Spleen (tissue), 11 donors: Measurements from ENCODE around the gene COMMD7. TPM values are rescaled to one million over a fixed set of nuclear protein-coding genes. Genes with fewer than 3 reads are reported as not detected.

Experiments
- DNase-seq: peaks from one replicate; pipeline ENCODE4 v3.0.0-alpha.2; 2020
- H3K27ac ChIP-seq, 8 donors: fragments of 200-600 bp; sonication (generic) in 7 of 8; 1 replicate in 4 of 8; 2 replicates in 4 of 8; pipeline versions ENCODE4 v1.5.0 to v1.8.0; 2016 to 2021; ENCODE audit warnings: inconsistent platforms in 4 of 8, mild to moderate bottlenecking in 4 of 8, moderate library complexity in 1 of 8
- H3K27me3 ChIP-seq, 7 donors: fragments of 200-600 bp; sonication (generic) in 6 of 7; replicated peaks in 1 of 7; 1 replicate in 4 of 7; 2 replicates in 3 of 7; pipeline versions ENCODE4 v1.5.0 to v1.8.0; 2016 to 2021; ENCODE audit warnings: inconsistent platforms in 3 of 7, mild to moderate bottlenecking in 1 of 7
- H3K36me3 ChIP-seq, 6 donors: fragments of 200-600 bp; sonication (generic) in 5 of 6; 1 replicate in 4 of 6; 2 replicates in 2 of 6; pipeline versions ENCODE4 v1.5.0 to v1.8.0; 2016 to 2021; ENCODE audit warnings: inconsistent platforms in 2 of 6
- H3K4me1 ChIP-seq, 6 donors: fragments of 200-600 bp; sonication (generic) in 5 of 6; 1 replicate in 3 of 6; 2 replicates in 3 of 6; pipeline versions ENCODE4 v1.5.0 to v1.8.0; 2016 to 2021; ENCODE audit warnings: inconsistent platforms in 3 of 6
- H3K4me3 ChIP-seq, 8 donors: fragments of 200-600 bp; sonication (generic) in 7 of 8; 1 replicate in 4 of 8; 2 replicates in 4 of 8; pipeline versions ENCODE4 v1.5.0 to v1.8.0; 2016 to 2021; ENCODE audit warnings: inconsistent platforms in 4 of 8, mild to moderate bottlenecking in 4 of 8, moderate library complexity in 2 of 8
- H3K9me3 ChIP-seq, 8 donors: fragments of 200-600 bp; sonication (generic) in 7 of 8; 1 replicate in 4 of 8; 2 replicates in 4 of 8; pipeline versions ENCODE4 v1.5.0 to v1.8.0; 2016 to 2021; ENCODE audit warnings: inconsistent platforms in 4 of 8
- CTCF ChIP-seq, 11 experiments: fragments of 200-600 bp in 7 of 11; fragments of 450-650 bp in 4 of 11; sonication (generic) in 4 of 11; IDR thresholded peaks in 8 of 11; conservative IDR thresholded peaks in 3 of 11; 1 replicate in 7 of 11; 2 replicates in 4 of 11; pipeline versions ENCODE4 v1.4.0 to v1.8.0; 2016 to 2021; ENCODE audit warnings: antibody characterized with exemption in 11 of 11, inconsistent platforms in 4 of 11, mild to moderate bottlenecking in 1 of 11
- POLR2A ChIP-seq, 3 donors: fragments of 450-650 bp; IDR thresholded peaks; one replicate each; pipeline ENCODE4 v1.5.1; 2017; ENCODE audit warnings: antibody characterized with exemption in 3 of 3, mild to moderate bottlenecking in 1 of 3
- POLR2AphosphoS5 ChIP-seq, 3 donors: sonication (generic); formaldehyde crosslinking; IDR thresholded peaks; one replicate each; pipeline ENCODE4 v1.5.1; 2017; ENCODE audit warnings: antibody characterized with exemption in 3 of 3
- WGBS, 5 donors: extraction: QIAGEN DNeasy Blood & Tissue Kit in 3 of 5; methylation state at CpG; one replicate each; pipeline versions ENCODE4 v1.1.5 to v1.1.7; 2013 to 2018; 5-methylcytosine and 5-hydroxymethylcytosine counted together
- intact Hi-C: fragments of 100-400 bp; cut with DNase I; formaldehyde crosslinking; loops from one replicate; pipeline ENCODE4 v1.15.0; 2023; ENCODE audit warnings: low total_unique reads
- polyA plus RNA-seq, 3 donors: library from polyadenylated mRNA; stranded (reverse); fragments of 200-250 nt; gene quantifications; one replicate each; pipeline ENCODE4 v1.2.1, GENCODE V29; 2013
- total RNA-seq, 7 donors: library from RNA; depleted of rRNA in 3 of 7; stranded (reverse); fragments of >200 nt in 3 of 7; fragmentation: NEBNext Ultra II Directional in 4 of 7; extraction: Animal tissue kit (Norgen Biotek cat#: 25700) in 4 of 7; gene quantifications; one replicate each; pipeline versions ENCODE4 v1.1.0 to v1.2.1, GENCODE V29; 2016 to 2021
- donor health status: healthy with polysubstance abuse.
- donor health status: DM: no; HTN: no; CAD: no; lungs with moderate emphysema.
- donor health status: DM: no; HTN: no; CAD: no.
- donor health status: Bipolar disorder and iron deficiency.
- donor health status: healthy.
- donor health status: DM: no; HTN: no; CAD: no.
- donor health status: DM: yes; HTN: yes; CAD: no.

COMMD7 gene
- total and polyA plus RNA-seq, 10 donors = 24.4 to 69.2 (median 38.1) TPM

- peaks cover 0 to 17% (median 9%) of the 10 kb centered on the region in 6 donors for H3K4me1 ChIP-seq
- H3K4me3 ChIP-seq = no peak overlapping the region
- H3K27ac ChIP-seq = no peak overlapping the region
- intact Hi-C loops = no loop called here
- H3K9me3 ChIP-seq = no peaks in the 10 kb centered on the region
- no peaks in the 10 kb centered on the region for H3K36me3 ChIP-seq
- 68 to 81% (median 73%) methylated on average over 10 of the region's 10 CpGs for WGBS, 5 donors
- H3K27me3 ChIP-seq = no peaks in the 10 kb centered on the region
- DNase-seq = no peak
- TF ChIP-seq CTCF (IDR thresholded peaks at IDR 0.05 in 8 of 11, conservative IDR thresholded peaks at IDR 0.05 in 3 of 11) (no peak), POLR2AphosphoS5 (IDR thresholded peaks at IDR 0.05) (no peak), POLR2A (IDR thresholded peaks at IDR 0.05) (no peak)
Measured at GRCh38 chr20:32752458-32753250, 9.4 kb upstream of the COMMD7 start.

DNA sequence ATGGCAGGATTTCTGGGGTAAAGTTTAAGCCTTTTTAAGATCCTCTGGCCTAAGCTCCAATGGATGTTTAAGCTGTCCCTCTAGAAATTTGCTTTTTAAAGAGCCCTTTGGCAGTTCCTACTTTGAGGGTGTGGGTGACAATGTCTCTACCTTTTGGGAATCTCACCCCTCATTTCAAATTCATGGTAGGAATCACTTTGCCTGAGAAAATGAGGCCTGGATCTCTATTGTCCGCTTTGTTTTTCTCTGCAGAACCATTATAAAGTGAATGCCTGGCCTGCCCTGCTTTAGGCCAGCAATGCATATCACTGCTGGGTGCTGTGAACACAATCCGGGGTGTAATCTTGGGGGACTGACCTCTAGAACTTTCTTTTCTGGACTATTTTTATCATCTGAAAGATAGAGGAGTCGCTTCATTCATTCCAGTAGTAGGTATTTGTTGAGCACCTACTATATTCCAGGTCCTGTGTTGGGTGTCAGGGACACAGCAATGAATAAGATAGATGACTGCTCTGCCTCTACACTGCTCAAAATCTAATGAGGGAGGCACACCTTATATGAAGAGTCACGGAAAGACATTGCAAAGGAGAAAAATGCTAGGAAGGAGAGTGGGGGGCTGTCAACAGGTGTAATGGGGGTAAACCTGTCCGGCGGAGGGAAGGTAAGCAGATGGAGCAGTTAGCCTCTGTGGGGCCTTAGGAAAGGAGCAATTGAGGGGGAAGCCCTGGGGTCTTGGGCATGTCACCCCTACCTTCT is 8.6 kb upstream of the COMMD7 start:
- Histone ChIP-seq H3K9me3 (no peaks in the 10 kb centered on the region), H3K36me3 (no peaks in the 10 kb centered on the region), H3K4me1 (peaks cover 0 to 17% (median 9%) of the 10 kb centered on the region in 6 donors), H3K27ac (no peak overlapping the region), H3K4me3 (no peak overlapping the region), H3K27me3 (no peaks in the 10 kb centered on the region)
- WGBS, 5 donors = 92 to 95% (median 92%) methylated on average over 6 of the region's 6 CpGs
- TF ChIP-seq CTCF (IDR thresholded peaks at IDR 0.05 in 8 of 11, conservative IDR thresholded peaks at IDR 0.05 in 3 of 11) (no peak), POLR2A (IDR thresholded peaks at IDR 0.05) (no peak), POLR2AphosphoS5 (IDR thresholded peaks at IDR 0.05) (no peak)
- no peak for DNase-seq
- intact Hi-C loops = no loop called here

GRCh38 chr20:32751293-32751692 is 8.0 kb upstream of the COMMD7 start:
- Histone ChIP-seq H3K9me3 (no peaks in the 10 kb centered on the region), H3K4me3 (no peak overlapping the region), H3K36me3 (no peaks in the 10 kb centered on the region), H3K27me3 (no peaks in the 10 kb centered on the region), H3K27ac (no peak overlapping the region), H3K4me1 (peaks cover 0 to 17% (median 9%) of the 10 kb centered on the region in 6 donors)
- DNase-seq = no peak
- TF ChIP-seq CTCF (IDR thresholded peaks at IDR 0.05 in 8 of 11, conservative IDR thresholded peaks at IDR 0.05 in 3 of 11) (no peak), POLR2A (IDR thresholded peaks at IDR 0.05) (no peak), POLR2AphosphoS5 (IDR thresholded peaks at IDR 0.05) (no peak)
- intact Hi-C loops = no loop called here
